SK-N-SH treated with all-trans-retinoic acid at 6 μM for 48 hours (cell line): ENCODE data around the gene HIVEP2.

Source experiments
- ATAC-seq: fragments of 200-7000 bp; cut with Tn5 transposase; 3 replicates; pipeline ENCODE4 v1.9.1; 2020; ENCODE audit warnings: mild to moderate bottlenecking, moderate library complexity
- ARNTL ChIP-seq: fragments of 450-650 bp; formaldehyde crosslinking; IDR thresholded peaks from 2 replicates; pipeline ENCODE4 v1.5.0; 2020; ENCODE audit warnings: low read depth, mild to moderate bottlenecking, moderate library complexity, borderline replicate concordance
- BACH2 ChIP-seq: fragments of 250-450 bp; sonication (Bioruptor Pico); IDR thresholded peaks from 2 replicates; pipeline ENCODE4 v1.9.0; 2021; ENCODE audit warnings: mild to moderate bottlenecking, borderline replicate concordance
- CSDC2 ChIP-seq: fragments of 250-450 bp; sonication (Bioruptor Pico); IDR thresholded peaks from 2 replicates; pipeline ENCODE4 v1.5.0; 2020; ENCODE audit warnings: mild to moderate bottlenecking, moderate library complexity
- CSRNP3 ChIP-seq: fragments of 250-450 bp; sonication (Bioruptor Pico); IDR thresholded peaks from 2 replicates; pipeline ENCODE4 v1.5.1; 2021; ENCODE audit warnings: mild to moderate bottlenecking, moderate library complexity
- ESRRG ChIP-seq: fragments of 250-450 bp; sonication (Bioruptor Pico); IDR thresholded peaks from 2 replicates; pipeline ENCODE4 v1.6.1; 2021; ENCODE audit warnings: mild to moderate bottlenecking
- OSR1 ChIP-seq: fragments of 250-450 bp; sonication (Bioruptor Pico); IDR thresholded peaks from 2 replicates; pipeline ENCODE4 v1.8.0; 2022; ENCODE audit warnings: moderate library complexity, mild to moderate bottlenecking, inconsistent platforms
- PATZ1 ChIP-seq: fragments of 250-450 bp; sonication (Bioruptor Pico); IDR thresholded peaks from 2 replicates; pipeline ENCODE4 v1.8.0; 2020; ENCODE audit warnings: mild to moderate bottlenecking, moderate library complexity, borderline replicate concordance
- PPARA ChIP-seq: fragments of 250-450 bp; sonication (Bioruptor Pico); IDR thresholded peaks from 2 replicates; pipeline ENCODE4 v1.5.0; 2020; ENCODE audit warnings: mild to moderate bottlenecking, borderline replicate concordance
- SNAI2 ChIP-seq: fragments of 250-450 bp; sonication (Bioruptor Pico); IDR thresholded peaks from 2 replicates; pipeline ENCODE4 v1.5.0; 2020; ENCODE audit warnings: mild to moderate bottlenecking, moderate library complexity
- TCF4 ChIP-seq: fragments of 250-450 bp; sonication (Bioruptor Pico); IDR thresholded peaks from 2 replicates; pipeline ENCODE4 v1.8.0; 2021; ENCODE audit warnings: mild to moderate bottlenecking, moderate library complexity, borderline replicate concordance
- TOX ChIP-seq: fragments of 250-450 bp; sonication (Bioruptor Pico); IDR thresholded peaks from 2 replicates; pipeline ENCODE4 v1.8.0; 2021; ENCODE audit warnings: mild to moderate bottlenecking, moderate library complexity, borderline replicate concordance
- ZC3H10 ChIP-seq: fragments of 250-450 bp; sonication (Bioruptor Pico); IDR thresholded peaks from 2 replicates; pipeline ENCODE4 v1.5.1; 2021; ENCODE audit warnings: mild to moderate bottlenecking, moderate library complexity
- ZFP3 ChIP-seq: fragments of 250-450 bp; sonication (Bioruptor Pico); IDR thresholded peaks from 2 replicates; pipeline ENCODE4 v1.5.0; 2020; ENCODE audit warnings: mild to moderate bottlenecking, moderate library complexity
- ZFP30 ChIP-seq: fragments of 450-650 bp; formaldehyde crosslinking; IDR thresholded peaks from 2 replicates; pipeline ENCODE4 v1.5.0; 2022; ENCODE audit warnings: mild to moderate bottlenecking, moderate library complexity
- ZNF565 ChIP-seq: fragments of 450-650 bp; formaldehyde crosslinking; conservative IDR thresholded peaks from 2 replicates; pipeline ENCODE4 v1.5.0; 2020; ENCODE audit warnings: low read depth, mild to moderate bottlenecking, moderate library complexity
- ZNF8 ChIP-seq: fragments of 450-650 bp; formaldehyde crosslinking; IDR thresholded peaks from 2 replicates; pipeline ENCODE4 v1.5.0; 2020; ENCODE audit warnings: mild to moderate bottlenecking, moderate library complexity
- TF ChIP-seq, protein P1 (sequence below): fragments of 250-450 bp; sonication (Bioruptor Pico); IDR thresholded peaks from 2 replicates; pipeline ENCODE4 v1.8.0; 2021; ENCODE audit warnings: low read depth, mild to moderate bottlenecking, moderate library complexity, borderline replicate concordance
- TF ChIP-seq, protein P2 (sequence below): fragments of 250-450 bp; sonication (Bioruptor Pico); IDR thresholded peaks from 2 replicates; pipeline ENCODE4 v1.5.1; 2020; ENCODE audit warnings: low read depth, mild to moderate bottlenecking, moderate library complexity

Gene HIVEP2

GRCh38 chr6:142819603-142820337, 125.2 kb downstream of the HIVEP2 start:
- TF ChIP-seq TCF4 (CRISPR knock-in tag) (no peak), ESRRG (CRISPR knock-in tag) (no peak), TOX (CRISPR knock-in tag) (no peak), ARNTL (CRISPR knock-in tag) (no peak), PATZ1 (CRISPR knock-in tag) (no peak), ZC3H10 (CRISPR knock-in tag) (no peak)
- ATAC-seq: peak; percentile 71

DNA sequence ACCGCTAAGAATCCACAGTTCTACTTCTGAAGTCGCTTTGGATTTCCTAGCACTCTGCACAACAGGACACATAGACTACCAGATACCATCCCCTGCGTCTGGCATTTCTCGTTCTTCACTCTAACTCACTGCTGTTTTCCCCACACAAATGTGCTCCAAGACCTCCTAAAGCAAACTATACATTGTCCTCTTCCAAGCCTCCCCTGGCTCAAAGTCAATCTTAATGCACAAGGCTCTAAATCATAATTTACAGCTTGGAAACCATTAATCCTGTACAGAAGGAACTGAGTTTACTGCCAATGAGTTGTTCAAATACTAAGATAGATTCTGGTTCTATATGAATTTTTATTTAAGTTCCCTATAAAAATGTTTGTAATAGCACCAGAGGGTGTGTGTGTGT, 128.5 kb downstream of the HIVEP2 start:
- TF ChIP-seq, protein P1, sequence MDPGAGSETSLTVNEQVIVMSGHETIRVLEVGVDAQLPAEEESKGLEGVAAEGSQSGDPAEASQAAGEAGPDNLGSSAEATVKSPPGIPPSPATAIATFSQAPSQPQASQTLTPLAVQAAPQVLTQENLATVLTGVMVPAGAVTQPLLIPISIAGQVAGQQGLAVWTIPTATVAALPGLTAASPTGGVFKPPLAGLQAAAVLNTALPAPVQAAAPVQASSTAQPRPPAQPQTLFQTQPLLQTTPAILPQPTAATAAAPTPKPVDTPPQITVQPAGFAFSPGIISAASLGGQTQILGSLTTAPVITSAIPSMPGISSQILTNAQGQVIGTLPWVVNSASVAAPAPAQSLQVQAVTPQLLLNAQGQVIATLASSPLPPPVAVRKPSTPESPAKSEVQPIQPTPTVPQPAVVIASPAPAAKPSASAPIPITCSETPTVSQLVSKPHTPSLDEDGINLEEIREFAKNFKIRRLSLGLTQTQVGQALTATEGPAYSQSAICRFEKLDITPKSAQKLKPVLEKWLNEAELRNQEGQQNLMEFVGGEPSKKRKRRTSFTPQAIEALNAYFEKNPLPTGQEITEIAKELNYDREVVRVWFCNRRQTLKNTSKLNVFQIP: no peak
- no peak for TF ChIP-seq OSR1 (CRISPR knock-in tag)
- no peak for ATAC-seq

DNA sequence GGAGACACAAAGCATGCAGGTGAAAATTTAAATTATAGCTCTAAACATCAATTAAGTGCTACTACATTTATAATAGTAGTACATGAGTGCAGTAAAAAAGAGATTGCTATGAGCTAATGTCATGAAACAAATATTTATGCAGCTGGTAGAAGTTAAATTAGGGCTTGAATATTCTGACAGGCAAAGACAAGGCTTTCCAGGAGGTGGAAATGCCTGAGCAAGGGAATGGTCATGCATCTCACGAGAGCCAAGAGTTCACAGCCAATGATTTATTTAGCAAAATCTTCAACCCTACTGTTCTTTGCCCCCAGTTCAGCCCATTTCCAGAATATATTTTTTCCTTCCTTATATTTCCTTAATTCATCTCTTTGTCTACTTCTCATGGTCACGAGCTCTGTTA, 128.9 kb downstream of the HIVEP2 start:
- ATAC-seq: no peak
- TF ChIP-seq CSRNP3 (CRISPR knock-in tag): no peak
- no peak for TF ChIP-seq BACH2
- no peak for TF ChIP-seq ZFP3 (CRISPR knock-in tag)
- no peak for TF ChIP-seq PATZ1 (CRISPR knock-in tag)
- TF ChIP-seq CSDC2 (CRISPR knock-in tag): no peak
- no peak for TF ChIP-seq PPARA (CRISPR knock-in tag)
- TF ChIP-seq SNAI2: no peak
- TF ChIP-seq ZFP30 (CRISPR knock-in tag): no peak
- no peak for TF ChIP-seq TCF4 (CRISPR knock-in tag)
- TF ChIP-seq ZNF565: no peak
- TF ChIP-seq, protein P2, sequence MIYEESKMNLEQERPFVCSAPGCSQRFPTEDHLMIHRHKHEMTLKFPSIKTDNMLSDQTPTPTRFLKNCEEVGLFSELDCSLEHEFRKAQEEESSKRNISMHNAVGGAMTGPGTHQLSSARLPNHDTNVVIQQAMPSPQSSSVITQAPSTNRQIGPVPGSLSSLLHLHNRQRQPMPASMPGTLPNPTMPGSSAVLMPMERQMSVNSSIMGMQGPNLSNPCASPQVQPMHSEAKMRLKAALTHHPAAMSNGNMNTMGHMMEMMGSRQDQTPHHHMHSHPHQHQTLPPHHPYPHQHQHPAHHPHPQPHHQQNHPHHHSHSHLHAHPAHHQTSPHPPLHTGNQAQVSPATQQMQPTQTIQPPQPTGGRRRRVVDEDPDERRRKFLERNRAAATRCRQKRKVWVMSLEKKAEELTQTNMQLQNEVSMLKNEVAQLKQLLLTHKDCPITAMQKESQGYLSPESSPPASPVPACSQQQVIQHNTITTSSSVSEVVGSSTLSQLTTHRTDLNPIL (CRISPR knock-in tag): no peak
- no peak for TF ChIP-seq ARNTL (CRISPR knock-in tag)
- no peak for TF ChIP-seq ZNF8 (CRISPR knock-in tag)
- TF ChIP-seq OSR1 (CRISPR knock-in tag): no peak
- TF ChIP-seq, protein P1: no peak
- TF ChIP-seq, all 23 proteins: peak for 0
